ENCODE results near the gene CACNB2. TPM values are rescaled to one million over a fixed set of nuclear protein-coding genes. Genes with fewer than 3 reads are reported as not detected.
A peak's percentile ranks its signal among the peaks of the same experiment; 100 is the strongest.

Gene CACNB2
- polyA plus RNA-seq, 1 of the 3 experiments (the other 2 are of a cell fraction), result 0.74 TPM

DNA sequence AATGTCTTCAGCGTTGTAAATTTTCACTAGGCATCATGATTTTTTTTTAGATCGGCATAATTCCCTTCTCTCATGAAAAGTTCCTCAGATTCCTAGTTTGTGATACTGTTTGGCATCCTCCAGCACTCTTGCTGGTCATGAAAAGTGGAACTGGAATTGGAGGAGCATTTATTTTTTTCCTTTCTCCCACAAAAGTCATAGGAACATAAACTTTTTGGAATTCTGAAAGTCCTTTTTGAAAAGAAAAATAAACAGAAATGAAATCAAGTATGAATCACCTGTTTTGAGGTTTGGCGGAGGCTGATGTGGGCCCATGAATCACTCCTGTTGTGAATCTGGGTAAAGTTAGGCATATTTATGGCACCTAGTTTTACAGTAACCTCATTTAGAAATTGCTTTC lies 17.7 kb downstream of the CACNB2 start:
- Histone ChIP-seq H2AFZ (ENCODE audit: low read depth) (no peak overlapping the region), H3K9me2 (no peaks in the 10 kb centered on the region), H3K4me1 (ENCODE audit: control insufficient read depth in 1 of 2, insufficient read depth in 2 of 2, low read depth in 1 of 2, low read length in 1 of 2) (peaks cover 3 to 33% of the 10 kb centered on the region in 2 experiments; a peak in 3 of 4 replicates), H3K27ac (ENCODE audit: low read depth in 2 of 2, low read length in 1 of 2) (peak overlapping the region; percentile 27 to 86), H3K27me3 (ENCODE audit: insufficient read depth) (no peaks in the 10 kb centered on the region), H3F3A (replicated peaks; ENCODE audit: insufficient read depth) (peaks cover 8% of the 10 kb centered on the region), H3K9ac (no peak overlapping the region), H3K4me2 (no peak overlapping the region), H3K9me3 (no peaks in the 10 kb centered on the region; the same call in 1 of the 2 replicates), H4K20me1 (ENCODE audit: insufficient read depth) (no peaks in the 10 kb centered on the region), H3K4me3 (ENCODE audit: low read depth in 2 of 2, low read length in 1 of 2) (no peak overlapping the region; a peak in 1 of 4 replicates), H3K36me3 (replicated peaks in 1 of 2; ENCODE audit: control insufficient read depth in 1 of 2, insufficient read depth in 2 of 2, low read length in 1 of 2) (no peaks in the 10 kb centered on the region), H3K79me2 (ENCODE audit: insufficient read depth) (no peaks in the 10 kb centered on the region)
- 59% methylated on average over 3 of the region's 3 CpGs for WGBS (ENCODE audit: low lambda C conversion rate)
- DNase-seq, result no peak
- CTCF ChIA-PET, result no interaction called here
- TF ChIP-seq GATA2 (CRISPR knock-in tag; IDR thresholded peaks at IDR 0.05) (no peak), EP300 (IDR thresholded peaks at IDR 0.05; ENCODE audit: borderline replicate concordance in 1 of 2, low read depth in 1 of 2, low read length in 1 of 2) (peak in 1 of 2 experiments; percentile 53; a peak in 1 of 4 replicates), ELF1 (IDR thresholded peaks at IDR 0.05) (no peak), NRF1 (IDR thresholded peaks at IDR 0.05; ENCODE audit: low read depth, low read length) (no peak), FOSL2 (IDR thresholded peaks at IDR 0.05; ENCODE audit: borderline replicate concordance, low read depth) (peak; percentile 63; the same call in 1 of the 2 replicates), JUND (IDR thresholded peaks at IDR 0.05) (peak; percentile 70), RFX5 (IDR thresholded peaks at IDR 0.05; ENCODE audit: low read length) (no peak), FOXJ3 (CRISPR knock-in tag; IDR thresholded peaks at IDR 0.05) (no peak), SIN3A (IDR thresholded peaks at IDR 0.05; ENCODE audit: borderline replicate concordance, low read depth, low read length) (no peak), EZH2phosphoT487 (IDR thresholded peaks at IDR 0.05; ENCODE audit: borderline replicate concordance, low read depth) (no peak), TCF12 (IDR thresholded peaks at IDR 0.05) (peak; percentile 73; the same call in 1 of the 2 replicates), POLR2AphosphoS5 (IDR thresholded peaks at IDR 0.05; ENCODE audit: low read depth, low read length) (peak; percentile 19; the same call in 1 of the 2 replicates), NFIC (IDR thresholded peaks at IDR 0.05; ENCODE audit: borderline replicate concordance) (peak; percentile 77), GABPA (IDR thresholded peaks at IDR 0.05; ENCODE audit: low read depth) (no peak), CHD2 (IDR thresholded peaks at IDR 0.05; ENCODE audit: low read length, partially characterized antibody) (no peak)
- TF ChIP-seq, protein P1, sequence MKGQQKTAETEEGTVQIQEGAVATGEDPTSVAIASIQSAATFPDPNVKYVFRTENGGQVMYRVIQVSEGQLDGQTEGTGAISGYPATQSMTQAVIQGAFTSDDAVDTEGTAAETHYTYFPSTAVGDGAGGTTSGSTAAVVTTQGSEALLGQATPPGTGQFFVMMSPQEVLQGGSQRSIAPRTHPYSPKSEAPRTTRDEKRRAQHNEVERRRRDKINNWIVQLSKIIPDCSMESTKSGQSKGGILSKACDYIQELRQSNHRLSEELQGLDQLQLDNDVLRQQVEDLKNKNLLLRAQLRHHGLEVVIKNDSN (IDR thresholded peaks at IDR 0.05; ENCODE audit: borderline replicate concordance, low read depth), result no peak
- TF ChIP-seq, protein P2, sequence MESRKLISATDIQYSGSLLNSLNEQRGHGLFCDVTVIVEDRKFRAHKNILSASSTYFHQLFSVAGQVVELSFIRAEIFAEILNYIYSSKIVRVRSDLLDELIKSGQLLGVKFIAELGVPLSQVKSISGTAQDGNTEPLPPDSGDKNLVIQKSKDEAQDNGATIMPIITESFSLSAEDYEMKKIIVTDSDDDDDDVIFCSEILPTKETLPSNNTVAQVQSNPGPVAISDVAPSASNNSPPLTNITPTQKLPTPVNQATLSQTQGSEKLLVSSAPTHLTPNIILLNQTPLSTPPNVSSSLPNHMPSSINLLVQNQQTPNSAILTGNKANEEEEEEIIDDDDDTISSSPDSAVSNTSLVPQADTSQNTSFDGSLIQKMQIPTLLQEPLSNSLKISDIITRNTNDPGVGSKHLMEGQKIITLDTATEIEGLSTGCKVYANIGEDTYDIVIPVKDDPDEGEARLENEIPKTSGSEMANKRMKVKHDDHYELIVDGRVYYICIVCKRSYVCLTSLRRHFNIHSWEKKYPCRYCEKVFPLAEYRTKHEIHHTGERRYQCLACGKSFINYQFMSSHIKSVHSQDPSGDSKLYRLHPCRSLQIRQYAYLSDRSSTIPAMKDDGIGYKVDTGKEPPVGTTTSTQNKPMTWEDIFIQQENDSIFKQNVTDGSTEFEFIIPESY (IDR thresholded peaks at IDR 0.05; ENCODE audit: borderline replicate concordance, low read depth), result no peak
- TF ChIP-seq, protein P3, sequence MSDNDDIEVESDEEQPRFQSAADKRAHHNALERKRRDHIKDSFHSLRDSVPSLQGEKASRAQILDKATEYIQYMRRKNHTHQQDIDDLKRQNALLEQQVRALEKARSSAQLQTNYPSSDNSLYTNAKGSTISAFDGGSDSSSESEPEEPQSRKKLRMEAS (IDR thresholded peaks at IDR 0.05; ENCODE audit: low read depth), result no peak
- TF ChIP-seq, protein P4, sequence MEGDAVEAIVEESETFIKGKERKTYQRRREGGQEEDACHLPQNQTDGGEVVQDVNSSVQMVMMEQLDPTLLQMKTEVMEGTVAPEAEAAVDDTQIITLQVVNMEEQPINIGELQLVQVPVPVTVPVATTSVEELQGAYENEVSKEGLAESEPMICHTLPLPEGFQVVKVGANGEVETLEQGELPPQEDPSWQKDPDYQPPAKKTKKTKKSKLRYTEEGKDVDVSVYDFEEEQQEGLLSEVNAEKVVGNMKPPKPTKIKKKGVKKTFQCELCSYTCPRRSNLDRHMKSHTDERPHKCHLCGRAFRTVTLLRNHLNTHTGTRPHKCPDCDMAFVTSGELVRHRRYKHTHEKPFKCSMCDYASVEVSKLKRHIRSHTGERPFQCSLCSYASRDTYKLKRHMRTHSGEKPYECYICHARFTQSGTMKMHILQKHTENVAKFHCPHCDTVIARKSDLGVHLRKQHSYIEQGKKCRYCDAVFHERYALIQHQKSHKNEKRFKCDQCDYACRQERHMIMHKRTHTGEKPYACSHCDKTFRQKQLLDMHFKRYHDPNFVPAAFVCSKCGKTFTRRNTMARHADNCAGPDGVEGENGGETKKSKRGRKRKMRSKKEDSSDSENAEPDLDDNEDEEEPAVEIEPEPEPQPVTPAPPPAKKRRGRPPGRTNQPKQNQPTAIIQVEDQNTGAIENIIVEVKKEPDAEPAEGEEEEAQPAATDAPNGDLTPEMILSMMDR (IDR thresholded peaks at IDR 0.05), result no peak
- TF ChIP-seq, protein P5, sequence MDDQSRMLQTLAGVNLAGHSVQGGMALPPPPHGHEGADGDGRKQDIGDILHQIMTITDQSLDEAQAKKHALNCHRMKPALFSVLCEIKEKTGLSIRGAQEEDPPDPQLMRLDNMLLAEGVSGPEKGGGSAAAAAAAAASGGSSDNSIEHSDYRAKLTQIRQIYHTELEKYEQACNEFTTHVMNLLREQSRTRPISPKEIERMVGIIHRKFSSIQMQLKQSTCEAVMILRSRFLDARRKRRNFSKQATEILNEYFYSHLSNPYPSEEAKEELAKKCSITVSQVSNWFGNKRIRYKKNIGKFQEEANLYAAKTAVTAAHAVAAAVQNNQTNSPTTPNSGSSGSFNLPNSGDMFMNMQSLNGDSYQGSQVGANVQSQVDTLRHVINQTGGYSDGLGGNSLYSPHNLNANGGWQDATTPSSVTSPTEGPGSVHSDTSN (IDR thresholded peaks at IDR 0.05), result peak; percentile 82
- TF ChIP-seq, protein P6, sequence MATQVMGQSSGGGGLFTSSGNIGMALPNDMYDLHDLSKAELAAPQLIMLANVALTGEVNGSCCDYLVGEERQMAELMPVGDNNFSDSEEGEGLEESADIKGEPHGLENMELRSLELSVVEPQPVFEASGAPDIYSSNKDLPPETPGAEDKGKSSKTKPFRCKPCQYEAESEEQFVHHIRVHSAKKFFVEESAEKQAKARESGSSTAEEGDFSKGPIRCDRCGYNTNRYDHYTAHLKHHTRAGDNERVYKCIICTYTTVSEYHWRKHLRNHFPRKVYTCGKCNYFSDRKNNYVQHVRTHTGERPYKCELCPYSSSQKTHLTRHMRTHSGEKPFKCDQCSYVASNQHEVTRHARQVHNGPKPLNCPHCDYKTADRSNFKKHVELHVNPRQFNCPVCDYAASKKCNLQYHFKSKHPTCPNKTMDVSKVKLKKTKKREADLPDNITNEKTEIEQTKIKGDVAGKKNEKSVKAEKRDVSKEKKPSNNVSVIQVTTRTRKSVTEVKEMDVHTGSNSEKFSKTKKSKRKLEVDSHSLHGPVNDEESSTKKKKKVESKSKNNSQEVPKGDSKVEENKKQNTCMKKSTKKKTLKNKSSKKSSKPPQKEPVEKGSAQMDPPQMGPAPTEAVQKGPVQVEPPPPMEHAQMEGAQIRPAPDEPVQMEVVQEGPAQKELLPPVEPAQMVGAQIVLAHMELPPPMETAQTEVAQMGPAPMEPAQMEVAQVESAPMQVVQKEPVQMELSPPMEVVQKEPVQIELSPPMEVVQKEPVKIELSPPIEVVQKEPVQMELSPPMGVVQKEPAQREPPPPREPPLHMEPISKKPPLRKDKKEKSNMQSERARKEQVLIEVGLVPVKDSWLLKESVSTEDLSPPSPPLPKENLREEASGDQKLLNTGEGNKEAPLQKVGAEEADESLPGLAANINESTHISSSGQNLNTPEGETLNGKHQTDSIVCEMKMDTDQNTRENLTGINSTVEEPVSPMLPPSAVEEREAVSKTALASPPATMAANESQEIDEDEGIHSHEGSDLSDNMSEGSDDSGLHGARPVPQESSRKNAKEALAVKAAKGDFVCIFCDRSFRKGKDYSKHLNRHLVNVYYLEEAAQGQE (IDR thresholded peaks at IDR 0.05; ENCODE audit: low read depth, low read length), result no peak
- TF ChIP-seq, protein P7, sequence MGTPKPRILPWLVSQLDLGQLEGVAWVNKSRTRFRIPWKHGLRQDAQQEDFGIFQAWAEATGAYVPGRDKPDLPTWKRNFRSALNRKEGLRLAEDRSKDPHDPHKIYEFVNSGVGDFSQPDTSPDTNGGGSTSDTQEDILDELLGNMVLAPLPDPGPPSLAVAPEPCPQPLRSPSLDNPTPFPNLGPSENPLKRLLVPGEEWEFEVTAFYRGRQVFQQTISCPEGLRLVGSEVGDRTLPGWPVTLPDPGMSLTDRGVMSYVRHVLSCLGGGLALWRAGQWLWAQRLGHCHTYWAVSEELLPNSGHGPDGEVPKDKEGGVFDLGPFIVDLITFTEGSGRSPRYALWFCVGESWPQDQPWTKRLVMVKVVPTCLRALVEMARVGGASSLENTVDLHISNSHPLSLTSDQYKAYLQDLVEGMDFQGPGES (IDR thresholded peaks at IDR 0.05; ENCODE audit: low read depth, low read length), result no peak
- POLR2A ChIA-PET, result no interaction called here
